H9 (cell line): ENCODE results near the gene TMEM109. TPM values are rescaled to one million over a fixed set of nuclear protein-coding genes. Genes with fewer than 3 reads are reported as not detected.

Experiments used
- DNase-seq: peaks from one replicate; pipeline ENCODE4 v3.0.0-alpha.2; 2017
- H2AFZ ChIP-seq: one replicate; pipeline ENCODE4 v1.6.1; 2013; ENCODE audit warnings: mild to moderate bottlenecking, low read length, control low read depth, moderate library complexity
- H2AK5ac ChIP-seq: 2 replicates; pipeline ENCODE4 v1.6.1; 2013; ENCODE audit warnings: low read length, control low read depth, mixed read lengths; ENCODE audit not compliant: insufficient read length
- H2BK120ac ChIP-seq: one replicate; pipeline ENCODE4 v1.6.1; 2013; ENCODE audit warnings: low read depth, mild to moderate bottlenecking, low read length, control low read depth, inconsistent platforms; ENCODE audit not compliant: poor library complexity, severe bottlenecking
- H2BK12ac ChIP-seq: 2 replicates; pipeline ENCODE4 v1.6.1; 2013; ENCODE audit warnings: low read length, control low read depth, mixed read lengths, low read depth; ENCODE audit not compliant: insufficient read length
- H2BK15ac ChIP-seq: 2 replicates; pipeline ENCODE4 v1.6.1; 2013; ENCODE audit warnings: low read depth, low read length, control low read depth
- H2BK20ac ChIP-seq: one replicate; pipeline ENCODE4 v1.6.1; 2013; ENCODE audit warnings: low read depth, mild to moderate bottlenecking, low read length, control low read depth, inconsistent platforms; ENCODE audit not compliant: poor library complexity, severe bottlenecking
- H2BK5ac ChIP-seq: 2 replicates; pipeline ENCODE4 v1.6.1; 2013; ENCODE audit warnings: low read length, control low read depth, mixed read lengths; ENCODE audit not compliant: insufficient read length
- H3K14ac ChIP-seq: 2 replicates; pipeline ENCODE4 v1.6.1; 2013; ENCODE audit warnings: low read length, control low read depth; ENCODE audit not compliant: insufficient read depth
- H3K18ac ChIP-seq: 2 replicates; pipeline ENCODE4 v1.6.1; 2013; ENCODE audit warnings: low read depth, mild to moderate bottlenecking, mixed read lengths, low read length, control low read depth; ENCODE audit not compliant: insufficient read length
- H3K23ac ChIP-seq: 2 replicates; pipeline ENCODE4 v1.6.1; 2013; ENCODE audit warnings: low read length, control low read depth, mixed read lengths, low read depth; ENCODE audit not compliant: insufficient read length
- H3K23me2 ChIP-seq: 2 replicates; pipeline ENCODE4 v1.6.1; 2013; ENCODE audit warnings: low read depth, mild to moderate bottlenecking, mixed read lengths, low read length, control low read depth; ENCODE audit not compliant: insufficient read length, poor library complexity, severe bottlenecking
- H3K27ac ChIP-seq: 2 replicates; pipeline ENCODE4 v1.5.1; 2013; ENCODE audit warnings: low read length, control low read depth, mixed read lengths, low read depth; ENCODE audit not compliant: insufficient read length
- H3K27me3 ChIP-seq: 2 replicates; pipeline ENCODE4 v1.6.1; 2013; ENCODE audit warnings: low read length, control low read depth, inconsistent platforms; ENCODE audit not compliant: insufficient read depth
- H3K4ac ChIP-seq: 2 replicates; pipeline ENCODE4 v1.6.1; 2013; ENCODE audit warnings: low read depth, mild to moderate bottlenecking, control low read depth, inconsistent platforms, low read length, moderate library complexity
- H3K4me1 ChIP-seq: 2 replicates; pipeline ENCODE4 v1.6.1; 2013; ENCODE audit warnings: low read length, control low read depth, inconsistent platforms; ENCODE audit not compliant: insufficient read depth
- H3K4me2 ChIP-seq: 2 replicates; pipeline ENCODE4 v1.6.1; 2013; ENCODE audit warnings: low read length, control low read depth, mixed read lengths; ENCODE audit not compliant: insufficient read length, insufficient read depth
- H3K56ac ChIP-seq: 2 replicates; pipeline ENCODE4 v1.6.1; 2013; ENCODE audit warnings: low read depth, mild to moderate bottlenecking, mixed read lengths, low read length, control low read depth; ENCODE audit not compliant: insufficient read length
- H3K79me1 ChIP-seq: 2 replicates; pipeline ENCODE4 v1.6.1; 2013; ENCODE audit warnings: low read depth, mild to moderate bottlenecking, moderate library complexity, low read length, control low read depth, inconsistent platforms; ENCODE audit not compliant: insufficient read depth, poor library complexity, severe bottlenecking
- H3K79me2 ChIP-seq: 2 replicates; pipeline ENCODE4 v1.6.1; 2013; ENCODE audit warnings: low read length, control low read depth, inconsistent platforms; ENCODE audit not compliant: insufficient read depth
- H3K9ac ChIP-seq: 2 replicates; pipeline ENCODE4 v1.6.1; 2013; ENCODE audit warnings: low read length, control low read depth, mixed read lengths; ENCODE audit not compliant: insufficient read length; ENCODE audit errors: extremely low read depth
- H3K9me3 ChIP-seq: one replicate; pipeline ENCODE4 v1.6.1; 2013; ENCODE audit warnings: low read depth, low read length, inconsistent platforms; ENCODE audit not compliant: control insufficient read depth
- H3T11ph ChIP-seq: one replicate; pipeline ENCODE4 v1.6.1; 2013; ENCODE audit warnings: mild to moderate bottlenecking, low read length, control low read depth, inconsistent platforms
- H4K20me1 ChIP-seq: one replicate; pipeline ENCODE4 v1.6.1; 2013; ENCODE audit not compliant: control insufficient read depth, insufficient read length, insufficient read depth
- H4K5ac ChIP-seq: 2 replicates; pipeline ENCODE4 v1.6.1; 2013; ENCODE audit warnings: low read depth, mild to moderate bottlenecking, mixed read lengths, low read length, control low read depth; ENCODE audit not compliant: insufficient read length
- H4K8ac ChIP-seq: replicated peaks from 2 replicates; pipeline ENCODE4 v1.6.1; 2013; ENCODE audit warnings: low read length, control low read depth, mixed read lengths, low read depth; ENCODE audit not compliant: insufficient read length
- H4K91ac ChIP-seq: 2 replicates; pipeline ENCODE4 v1.6.1; 2013; ENCODE audit warnings: low read depth, mild to moderate bottlenecking, moderate library complexity, mixed read lengths, low read length, control low read depth; ENCODE audit not compliant: insufficient read length
- H3K27ac Mint-ChIP-seq, 3 experiments: 2 replicates in 2 of 3; 3 replicates in 1 of 3; pipeline ENCODE4 v1.8.0; 2020 to 2021; ENCODE audit warnings: mixed read lengths in 3 of 3, mild to moderate bottlenecking in 1 of 3, moderate library complexity in 1 of 3
- H3K27me3 Mint-ChIP-seq: 2 replicates; pipeline ENCODE4 v1.8.0; 2021; ENCODE audit warnings: low read depth, mild to moderate bottlenecking, moderate library complexity, mixed read lengths
- H3K36me3 Mint-ChIP-seq, 3 experiments: 2 replicates in 2 of 3; 3 replicates in 1 of 3; pipeline ENCODE4 v1.8.0; 2020 to 2021; ENCODE audit warnings: low read depth in 3 of 3, mixed read lengths in 3 of 3; ENCODE audit not compliant: insufficient read depth in 1 of 3
- H3K4me1 Mint-ChIP-seq, 2 experiments: 2 replicates each; pipeline ENCODE4 v1.8.0; 2020; ENCODE audit warnings: mixed read lengths in 2 of 2
- H3K4me3 Mint-ChIP-seq, 2 experiments: 2 replicates in 1 of 2; 3 replicates in 1 of 2; pipeline ENCODE4 v1.8.0; 2020 to 2021; ENCODE audit warnings: mild to moderate bottlenecking in 2 of 2, mixed read lengths in 2 of 2, moderate library complexity in 1 of 2
- H3K9me3 Mint-ChIP-seq, 2 experiments: 2 replicates in 1 of 2; 3 replicates in 1 of 2; pipeline ENCODE4 v1.8.0; 2020; ENCODE audit warnings: mild to moderate bottlenecking in 2 of 2, mixed read lengths in 2 of 2, moderate library complexity in 1 of 2
- WGBS: extraction: QIAGEN DNeasy Blood & Tissue Kit; methylation state at CpG from one replicate; pipeline ENCODE4 v1.1.7; 2013; ENCODE audit warnings: missing lambda C conversion rate, low lambda C conversion rate, mixed read lengths; ENCODE audit not compliant: insufficient read length; ENCODE audit errors: extremely low coverage; 5-methylcytosine and 5-hydroxymethylcytosine counted together
- total RNA-seq: library from RNA; stranded (reverse); gene quantifications from 2 replicates; pipeline ENCODE4 v1.2.1, GENCODE V29; 2021
- TF ChIP-seq, protein P1 (sequence below): fragments of 200-600 bp; sonication (generic); conservative IDR thresholded peaks from 3 replicates; pipeline ENCODE4 v1.8.0; 2021; ENCODE audit warnings: antibody characterized with exemption, mild to moderate bottlenecking

TMEM109 gene
- total RNA-seq, 1 experiment from 2014 or later = 38.0 TPM

DNA sequence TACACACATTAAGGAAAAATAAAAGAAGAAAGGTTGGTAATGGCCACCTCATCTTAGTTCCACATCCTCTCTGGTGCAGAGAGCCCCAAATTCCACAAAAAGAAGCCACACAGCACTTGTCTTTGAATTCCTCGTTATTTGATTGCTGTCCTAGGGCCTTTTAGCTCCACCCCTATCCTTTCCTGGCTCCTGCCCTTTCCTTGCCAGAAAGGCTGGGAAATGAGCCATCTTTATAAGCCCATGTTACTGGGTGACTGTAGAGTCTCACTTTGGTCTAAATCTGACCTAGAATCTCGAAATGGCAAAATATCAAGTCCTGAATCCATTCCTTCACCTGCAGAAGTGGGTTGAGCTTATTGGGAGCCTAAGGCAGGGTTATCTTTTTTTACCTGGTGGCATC, 6.0 kb downstream of the TMEM109 start:
- Histone ChIP-seq H3K27ac (no peak overlapping the region), H3K4me2 (no peak overlapping the region), H2BK120ac (no peak overlapping the region), H3K4ac (no peak overlapping the region), H3K27me3 (no peaks in the 10 kb centered on the region), H2BK12ac (no peak overlapping the region), H3K79me1 (no peaks in the 10 kb centered on the region), H3K79me2 (no peaks in the 10 kb centered on the region; the same call in 1 of the 2 replicates), H3K23ac (no peak overlapping the region), H4K20me1 (no peaks in the 10 kb centered on the region), H3K9ac (no peak overlapping the region), H2AK5ac (no peak overlapping the region), H4K91ac (no peak overlapping the region), H3K14ac (no peak overlapping the region), H2AFZ (no peak overlapping the region), H3K9me3 (no peaks in the 10 kb centered on the region), H2BK15ac (no peak overlapping the region), H3K4me1 (peaks cover 2% of the 10 kb centered on the region), H3T11ph (no peak overlapping the region), H2BK5ac (no peak overlapping the region), H2BK20ac (no peak overlapping the region), H3K18ac (no peak overlapping the region), H4K5ac (no peak overlapping the region), H3K23me2 (peaks cover 13% of the 10 kb centered on the region), H3K56ac (no peak overlapping the region), H4K8ac (no peak overlapping the region)
- no CpG with 5 or more reads among the region's 2 CpGs for WGBS
- Mint-ChIP-seq H3K27me3 (peaks cover 4% of the 10 kb centered on the region), H3K27ac (no peak overlapping the region), H3K4me3 (no peak overlapping the region), H3K9me3 (no peaks in the 10 kb centered on the region), H3K36me3 (peaks cover 13 to 44% (median 23%) of the 10 kb centered on the region in 3 experiments; a peak in 6 of 7 replicates), H3K4me1 (peaks cover 28 to 31% of the 10 kb centered on the region in 2 experiments)
- no peak for DNase-seq
- TF ChIP-seq, protein P1, sequence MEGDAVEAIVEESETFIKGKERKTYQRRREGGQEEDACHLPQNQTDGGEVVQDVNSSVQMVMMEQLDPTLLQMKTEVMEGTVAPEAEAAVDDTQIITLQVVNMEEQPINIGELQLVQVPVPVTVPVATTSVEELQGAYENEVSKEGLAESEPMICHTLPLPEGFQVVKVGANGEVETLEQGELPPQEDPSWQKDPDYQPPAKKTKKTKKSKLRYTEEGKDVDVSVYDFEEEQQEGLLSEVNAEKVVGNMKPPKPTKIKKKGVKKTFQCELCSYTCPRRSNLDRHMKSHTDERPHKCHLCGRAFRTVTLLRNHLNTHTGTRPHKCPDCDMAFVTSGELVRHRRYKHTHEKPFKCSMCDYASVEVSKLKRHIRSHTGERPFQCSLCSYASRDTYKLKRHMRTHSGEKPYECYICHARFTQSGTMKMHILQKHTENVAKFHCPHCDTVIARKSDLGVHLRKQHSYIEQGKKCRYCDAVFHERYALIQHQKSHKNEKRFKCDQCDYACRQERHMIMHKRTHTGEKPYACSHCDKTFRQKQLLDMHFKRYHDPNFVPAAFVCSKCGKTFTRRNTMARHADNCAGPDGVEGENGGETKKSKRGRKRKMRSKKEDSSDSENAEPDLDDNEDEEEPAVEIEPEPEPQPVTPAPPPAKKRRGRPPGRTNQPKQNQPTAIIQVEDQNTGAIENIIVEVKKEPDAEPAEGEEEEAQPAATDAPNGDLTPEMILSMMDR = no peak
